ENCODE results near the gene POLR3GL. TPM values are rescaled to one million over a fixed set of nuclear protein-coding genes. Genes with fewer than 3 reads are reported as not detected.
"Not testable (repeated sequence)": the region's sequence is repeated elsewhere in the genome, so short reads cannot be mapped to it uniquely, and the experiment has no call there.

POLR3GL gene
- total RNA-seq = 12.9 and 14.9 TPM in 2 replicates

- DNase-seq (ENCODE audit: low read depth in 2 of 2) = peak; percentile 86 to 93
Measured at GRCh38 chr1:145964328-145965118, at the start of gene POLR3GL, which contains the start of gene ANKRD34A. Gene POLR3GL (plus strand): TSS chr1:145964690. CDS start chr1:145974866, 10,176 bp downstream. Gene ANKRD34A (minus strand): TSS chr1:145964575. CDS start chr1:145961759, 2,816 bp downstream.

- no peak for DNase-seq (ENCODE audit: low read depth in 2 of 2)
Measured at GRCh38 chr1:145916745-145917144, 47.7 kb upstream of the POLR3GL start.

- DNase-seq (ENCODE audit: low read depth in 2 of 2) = no peak
Measured at GRCh38 chr1:145917595-145917994, 46.9 kb upstream of the POLR3GL start.

- DNase-seq (ENCODE audit: low read depth in 2 of 2) = peak; percentile 93 to 94
Measured at GRCh38 chr1:145918144-145918991, 46.1 kb upstream of the POLR3GL start, which contains the start of gene PEX11B. Gene PEX11B (minus strand): TSS chr1:145918717. CDS start chr1:145918688, 29 bp downstream.

- DNase-seq (ENCODE audit: low read depth in 2 of 2) = peak; percentile 54 to 74
Measured at GRCh38 chr1:145918992-145919939, 45.2 kb upstream of the POLR3GL start.

- not testable (repeated sequence) for DNase-seq (ENCODE audit: low read depth in 2 of 2)
Measured at GRCh38 chr1:145920297-145920696, 44.2 kb upstream of the POLR3GL start.

DNA sequence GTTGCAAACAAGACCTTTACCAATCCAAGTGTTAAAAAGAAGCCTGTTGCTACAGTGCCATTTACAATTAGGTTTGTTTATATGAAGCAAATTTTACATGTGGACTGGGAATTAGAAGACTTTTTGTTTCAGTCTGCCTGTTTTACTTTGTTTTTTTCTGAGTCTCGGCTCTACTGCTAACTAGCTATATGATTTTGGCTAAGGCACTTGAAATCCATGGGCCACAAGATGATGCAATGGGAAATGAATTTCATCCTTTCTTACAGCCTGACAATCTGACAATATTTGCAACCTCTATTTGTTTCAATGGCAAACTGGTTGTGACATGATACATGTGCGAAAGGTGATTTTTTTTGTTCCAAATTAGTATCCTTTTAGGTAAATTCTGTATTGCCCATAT lies 42.2 kb upstream of the POLR3GL start:
- DNase-seq (ENCODE audit: low read depth in 2 of 2) = no peak

DNA sequence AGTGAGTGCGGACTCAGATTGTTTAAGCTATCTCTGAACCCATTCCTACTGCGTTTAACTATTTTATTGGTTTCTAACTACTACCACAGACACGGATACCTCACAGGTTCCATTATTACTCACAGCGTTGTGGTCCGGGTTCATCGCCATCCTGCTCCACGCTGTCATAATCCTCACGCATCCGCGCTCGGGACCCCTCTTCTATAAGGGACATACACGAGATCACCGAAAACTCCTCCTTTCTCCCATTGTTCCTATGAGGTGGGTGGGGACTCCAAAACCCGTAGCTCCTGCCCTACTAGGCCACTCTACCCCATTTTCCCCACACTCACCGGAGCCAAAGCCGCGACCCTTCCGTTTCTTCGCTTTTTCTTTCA lies 37.8 kb upstream of the POLR3GL start:
- peak in 1 of 2 donors; percentile 40 for DNase-seq (ENCODE audit: low read depth in 2 of 2)

- DNase-seq (ENCODE audit: low read depth in 2 of 2) = peak; percentile 98 to 99
Measured at GRCh38 chr1:145927063-145927886, 37.2 kb upstream of the POLR3GL start, which contains the start of gene RBM8A. Gene RBM8A (minus strand): TSS chr1:145927484. CDS start chr1:145927426, 58 bp downstream.

DNA sequence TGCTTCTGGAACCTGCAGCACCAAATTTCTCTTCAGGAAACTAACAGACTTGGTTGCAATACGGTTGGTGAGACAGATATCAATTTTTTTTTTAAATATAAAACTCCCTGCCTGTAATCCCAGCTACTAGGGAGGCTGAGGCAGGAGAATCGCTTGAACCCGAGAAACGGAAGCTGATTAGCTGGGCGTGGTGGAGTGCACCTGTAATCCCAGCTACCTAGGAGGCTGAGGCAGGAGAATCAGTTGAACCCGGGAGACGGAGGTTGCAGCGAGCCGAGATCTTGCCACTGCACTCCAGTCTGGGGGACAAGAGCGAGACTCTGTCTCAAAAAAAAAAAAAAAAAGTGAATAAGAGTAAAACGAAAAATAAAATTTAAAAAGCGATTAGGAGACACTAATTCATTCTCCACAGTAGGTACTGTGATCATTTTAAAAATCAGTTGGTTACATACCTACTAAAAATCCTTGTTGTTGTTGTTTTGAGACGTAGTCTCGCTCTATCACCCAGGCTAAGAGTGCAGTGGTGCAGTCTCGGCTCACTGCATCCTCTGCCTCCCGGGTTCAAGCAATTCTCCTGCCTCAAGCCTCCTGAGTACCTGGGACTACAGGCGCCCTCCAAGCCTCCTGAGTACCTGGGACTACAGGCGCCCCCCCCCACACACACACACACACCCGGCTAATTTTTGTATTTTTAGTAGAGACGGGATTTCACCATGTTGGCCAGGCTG lies 36.4 kb upstream of the POLR3GL start:
- no peak for DNase-seq (ENCODE audit: low read depth in 2 of 2)

GRCh38 chr1:145932522-145933009 lies 31.9 kb upstream of the POLR3GL start:
- DNase-seq (ENCODE audit: low read depth in 2 of 2) = not testable (repeated sequence)

GRCh38 chr1:145935708-145936107 lies 28.8 kb upstream of the POLR3GL start:
- no peak for DNase-seq (ENCODE audit: low read depth in 2 of 2)

- DNase-seq (ENCODE audit: low read depth in 2 of 2) = no peak
Measured at GRCh38 chr1:145936247-145936646, 28.2 kb upstream of the POLR3GL start.

GRCh38 chr1:145937436-145937835 lies 27.1 kb upstream of the POLR3GL start:
- DNase-seq (ENCODE audit: low read depth in 2 of 2) = no peak

DNA sequence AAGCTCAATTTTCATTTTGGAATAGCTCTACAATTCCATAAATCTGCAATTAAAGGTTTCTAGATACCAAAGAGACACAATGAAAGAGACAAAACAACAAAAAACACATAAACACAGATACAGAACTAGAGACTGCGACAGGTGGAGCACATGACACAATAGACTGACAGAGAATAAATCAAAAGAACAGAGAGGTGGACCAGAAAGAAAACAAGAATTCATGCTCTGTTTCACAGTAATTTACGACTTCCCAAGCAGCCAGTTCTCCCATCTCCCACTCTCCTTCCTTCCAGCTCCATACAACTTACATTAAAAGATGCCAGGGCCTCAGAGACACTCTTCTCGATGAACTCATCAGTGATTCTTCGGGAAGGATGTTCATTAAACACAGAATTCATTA lies 22.1 kb upstream of the POLR3GL start:
- DNase-seq (ENCODE audit: low read depth in 2 of 2) = no peak

DNA sequence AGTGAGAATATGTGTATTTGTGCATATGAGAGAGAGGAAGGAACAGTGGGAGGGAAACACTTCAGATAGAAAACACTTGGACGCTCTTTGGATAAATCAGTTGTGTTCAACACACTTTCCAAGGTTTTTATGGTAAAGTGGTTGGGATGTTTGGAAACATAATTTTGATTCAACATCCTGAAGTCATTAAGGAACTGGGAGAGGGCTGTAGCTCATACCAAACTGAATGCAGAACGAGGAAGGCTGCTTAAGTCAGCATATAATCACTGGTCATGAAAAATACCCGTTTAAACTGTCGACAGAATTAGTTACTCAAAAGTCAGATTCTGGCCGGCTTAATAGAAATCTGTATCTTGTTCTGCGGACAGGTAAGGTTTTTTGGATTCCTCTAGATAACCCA lies 21.6 kb upstream of the POLR3GL start:
- DNase-seq (ENCODE audit: low read depth in 2 of 2) = no peak

GRCh38 chr1:145944532-145944931 lies 20.0 kb upstream of the POLR3GL start:
- DNase-seq (ENCODE audit: low read depth in 2 of 2) = no peak

GRCh38 chr1:145946477-145946986 lies 18.0 kb upstream of the POLR3GL start:
- DNase-seq (ENCODE audit: low read depth in 2 of 2) = no peak

- no peak for DNase-seq (ENCODE audit: low read depth in 2 of 2)
Measured at GRCh38 chr1:145947551-145947950, 16.9 kb upstream of the POLR3GL start.
